Measurements from ENCODE around the gene NFKBIL1. TPM values are rescaled to one million over a fixed set of nuclear protein-coding genes. Genes with fewer than 3 reads are reported as not detected.

The NFKBIL1 gene
- total and polyA plus RNA-seq, 9 of the 15 experiments (the other 6 are each of a cell fraction or from before 2014, with no cell fraction given) = 0.49 to 33.1 (median 7.6) TPM

- TF ChIP-seq SP1 (CRISPR knock-in tag; IDR thresholded peaks at IDR 0.05) (no peak), KDM2B (CRISPR knock-in tag; IDR thresholded peaks at IDR 0.05) (no peak), L3MBTL2 (IDR thresholded peaks at IDR 0.05) (no peak), ZNF165 (CRISPR knock-in tag; IDR thresholded peaks at IDR 0.05; ENCODE audit: borderline replicate concordance) (no peak)
These were observed 31.7 kb downstream of the NFKBIL1 start (continued) for GRCh38 chr6:31579119-31579505.

- Histone ChIP-seq H3K4me1 (replicated peaks in 1 of 2; ENCODE audit: control insufficient read depth in 2 of 2, insufficient read depth in 2 of 2, low read length in 2 of 2) (peaks cover 0 to 30% of the 10 kb centered on the region in 2 experiments; a peak in 3 of 5 replicates), H3K79me2 (ENCODE audit: control insufficient read depth, insufficient read depth, low read length) (no peaks in the 10 kb centered on the region), H3K4me2 (ENCODE audit: insufficient read depth, low read length) (peak overlapping the region; percentile 91), H4K20me1 (replicated peaks; ENCODE audit: control insufficient read depth, insufficient read depth, low read length) (no peaks in the 10 kb centered on the region), H3K9me1 (ENCODE audit: control insufficient read depth, insufficient read depth, low read length) (no peaks in the 10 kb centered on the region), H3K36me3 (ENCODE audit: control insufficient read depth, insufficient read depth, low read length) (no peaks in the 10 kb centered on the region), H2AFZ (ENCODE audit: low read depth, low read length) (no peak overlapping the region; the same call in 1 of the 2 replicates), H3K4me3 (no peak overlapping the region), H3K9me3 (replicated peaks; ENCODE audit: control insufficient read depth, insufficient read depth, low read depth, low read length) (no peaks in the 10 kb centered on the region), H3K27me3 (ENCODE audit: control insufficient read depth in 2 of 2, insufficient read depth in 2 of 2, low read length in 2 of 2) (no peaks in the 10 kb centered on the region), H3K27ac (ENCODE audit: extremely low read depth, low read depth, low read length) (no peak overlapping the region), H3K9ac (ENCODE audit: insufficient read depth in 1 of 2, low read depth in 2 of 2, low read length in 2 of 2) (no peak overlapping the region)
- ATAC-seq (no peak), DNase-seq (ENCODE audit: extremely low read depth in 1 of 4, low spot score in 3 of 4) (no peak), FAIRE-seq (no peak)
- ChIA-PET CTCF (ENCODE audit: low intra/inter-chr PET ratio) (interaction anchor here (1.3 kb wide), 1 partner anchor 32 kb away, joined by 4 read pairs; the partner anchor contains the start of gene NFKBIL1), POLR2A (interaction anchor here (0.6 to 3.3 kb wide), 12 partner anchors 9 to 1988 kb away, joined by 3 to 20 read pairs (median 4); partner anchors contain the start of genes APOM, DDX39B and MICB)
- TF ChIP-seq GABPA (tag; conservative IDR thresholded peaks at IDR 0.05; ENCODE audit: low read depth) = peak; percentile 19; the same call in 1 of the 2 replicates
- no peak for TF ChIP-seq PTRF (tag; IDR thresholded peaks at IDR 0.05)
- TF ChIP-seq PRDM10 (IDR thresholded peaks at IDR 0.05; ENCODE audit: partially characterized antibody) = peak; percentile 56
- TF ChIP-seq POU5F1 (IDR thresholded peaks at IDR 0.05; ENCODE audit: borderline replicate concordance, low read depth, low read length, partially characterized antibody) = no peak
- in situ Hi-C loops (cut with MboI) = no loop called here
- 68% methylated on average over 8 of the region's 8 CpGs for WGBS (ENCODE audit: insufficient coverage, low coverage, missing lambda C conversion rate)
- intact Hi-C loops (cut with micrococcal nuclease) = loop anchor here (1.0 to 10.0 kb wide), 3 partner anchors 19 to 385 kb away; partner anchors contain the start of genes ATP6V1G2 and NFKBIL1
- no TSS peak for BruUV-seq (replicated peaks)
These were observed 32.4 kb downstream of the NFKBIL1 start for GRCh38 chr6:31579546-31580437.
